GM21528 (cell line): ENCODE results near the gene TNIP1.

ENCODE experiments used
- ATAC-seq: cut with Tn5 transposase; IDR thresholded peaks from one replicate; pipeline ENCODE4 v1.9.1; 2021; ENCODE audit warnings: mild to moderate bottlenecking, moderate library complexity; ENCODE audit not compliant: unreplicated experiment, low FRiP score

The TNIP1 gene

GRCh38 chr5:151080613-151081430 is at the start of gene TNIP1:
Gene TNIP1 (minus strand): TSS chr5:151081034. CDS start chr5:151065095, 15,939 bp downstream.
- peak; percentile 77 for ATAC-seq

- no peak for ATAC-seq
Observed at GRCh38 chr5:151130235-151130921, 49.5 kb upstream of the TNIP1 start.

- no peak for ATAC-seq
Observed at GRCh38 chr5:151128817-151129216, 48.0 kb upstream of the TNIP1 start.

- ATAC-seq: no peak
Observed at GRCh38 chr5:151127926-151128325, 47.1 kb upstream of the TNIP1 start.

- no peak for ATAC-seq
Observed at GRCh38 chr5:151126199-151126645, 45.4 kb upstream of the TNIP1 start.

- no peak for ATAC-seq
Observed at GRCh38 chr5:151125421-151125820, 44.6 kb upstream of the TNIP1 start.

GRCh38 chr5:151123897-151124751 is 43.3 kb upstream of the TNIP1 start:
- peak; percentile 81 for ATAC-seq

- ATAC-seq: no peak
Observed at GRCh38 chr5:151122828-151123227, 42.0 kb upstream of the TNIP1 start.

GRCh38 chr5:151121665-151122064 is 40.8 kb upstream of the TNIP1 start:
- no peak for ATAC-seq

GRCh38 chr5:151121095-151121494 is 40.3 kb upstream of the TNIP1 start:
- no peak for ATAC-seq

GRCh38 chr5:151118913-151119575 is 38.2 kb upstream of the TNIP1 start:
- ATAC-seq: no peak

GRCh38 chr5:151115272-151115905 is 34.6 kb upstream of the TNIP1 start:
- ATAC-seq: no peak

GRCh38 chr5:151113651-151114050 is 32.8 kb upstream of the TNIP1 start:
- no peak for ATAC-seq

- no peak for ATAC-seq
Observed at GRCh38 chr5:151110992-151111391, 30.2 kb upstream of the TNIP1 start.

GRCh38 chr5:151110122-151110681 is 29.4 kb upstream of the TNIP1 start:
- ATAC-seq: no peak

GRCh38 chr5:151108566-151108965 is 27.7 kb upstream of the TNIP1 start:
- no peak for ATAC-seq

- no peak for ATAC-seq
Observed at GRCh38 chr5:151107738-151108520, 27.1 kb upstream of the TNIP1 start.

GRCh38 chr5:151107084-151107483 is 26.2 kb upstream of the TNIP1 start:
- ATAC-seq: no peak

- ATAC-seq: no peak
Observed at GRCh38 chr5:151106509-151106908, 25.7 kb upstream of the TNIP1 start.
